ENCODE data around the gene NGB.

GRCh38 chr14:77318006-77318553 is 47.1 kb upstream of the NGB start:
- TF ChIP-seq GATA2 (IDR thresholded peaks at IDR 0.05; ENCODE audit: low read depth, low read length) (no peak), GATA3 (IDR thresholded peaks at IDR 0.05; ENCODE audit: low read depth, low read length) (no peak)
